GF-D8 (cell line): Measurements from ENCODE around the gene HSPB9.

Experiments
- DNase-seq: peaks from one replicate; lab custom pipeline; 2025; lab: John Stamatoyannopoulos, UW

The HSPB9 gene

GRCh38 chr17:42122371-42123303 lies at the start of gene HSPB9:
HSPB9 (plus strand) TSS chr17:42122804; CDS start chr17:42122851, 47 bp downstream.
- no peak for DNase-seq

- DNase-seq = no peak
These were observed 46.8 kb upstream of the HSPB9 start for GRCh38 chr17:42075789-42076188.

- no peak for DNase-seq
These were observed 45.6 kb upstream of the HSPB9 start for GRCh38 chr17:42076797-42077559.

- no peak for DNase-seq
These were observed 44.8 kb upstream of the HSPB9 start for GRCh38 chr17:42077755-42078154.

GRCh38 chr17:42078396-42079043 lies 44.1 kb upstream of the HSPB9 start:
- DNase-seq = no peak

- no peak for DNase-seq
These were observed 43.1 kb upstream of the HSPB9 start for GRCh38 chr17:42079541-42079940.

- no peak for DNase-seq
These were observed 41.0 kb upstream of the HSPB9 start for GRCh38 chr17:42081516-42082129.

GRCh38 chr17:42087042-42087701 lies 35.4 kb upstream of the HSPB9 start:
- DNase-seq = no peak

- no peak for DNase-seq
These were observed 34.6 kb upstream of the HSPB9 start for GRCh38 chr17:42087736-42088705.

- no peak for DNase-seq
These were observed 33.9 kb upstream of the HSPB9 start for GRCh38 chr17:42088736-42089135.

GRCh38 chr17:42090964-42091790 lies 31.4 kb upstream of the HSPB9 start:
- no peak for DNase-seq

GRCh38 chr17:42092939-42093338 lies 29.7 kb upstream of the HSPB9 start:
- DNase-seq = no peak

GRCh38 chr17:42094375-42095069 lies 28.1 kb upstream of the HSPB9 start:
- DNase-seq = no peak

GRCh38 chr17:42096360-42097111 lies 26.1 kb upstream of the HSPB9 start:
- DNase-seq = no peak

- DNase-seq = no peak
These were observed 24.6 kb upstream of the HSPB9 start, which contains the start of gene ZNF385C for GRCh38 chr17:42097691-42098631. ZNF385C (minus strand) TSS chr17:42098473; CDS start chr17:42063056, 35,417 bp downstream.

GRCh38 chr17:42098730-42099399 lies 23.7 kb upstream of the HSPB9 start:
- DNase-seq = no peak
